Cerebellar nuclear complex (tissue), 1 donor: Measurements from ENCODE around the gene PFKFB2.

ENCODE experiments used
- DNase-seq, 2 experiments: peaks; one replicate each; lab custom pipeline; 2025; lab: John Stamatoyannopoulos, UW

PFKFB2 gene

GRCh38 chr1:207021876-207022596 lies 31.0 kb upstream of the PFKFB2 start:
- no peak for DNase-seq

- no peak for DNase-seq
Observed at GRCh38 chr1:207022996-207023679, 29.9 kb upstream of the PFKFB2 start.

DNA sequence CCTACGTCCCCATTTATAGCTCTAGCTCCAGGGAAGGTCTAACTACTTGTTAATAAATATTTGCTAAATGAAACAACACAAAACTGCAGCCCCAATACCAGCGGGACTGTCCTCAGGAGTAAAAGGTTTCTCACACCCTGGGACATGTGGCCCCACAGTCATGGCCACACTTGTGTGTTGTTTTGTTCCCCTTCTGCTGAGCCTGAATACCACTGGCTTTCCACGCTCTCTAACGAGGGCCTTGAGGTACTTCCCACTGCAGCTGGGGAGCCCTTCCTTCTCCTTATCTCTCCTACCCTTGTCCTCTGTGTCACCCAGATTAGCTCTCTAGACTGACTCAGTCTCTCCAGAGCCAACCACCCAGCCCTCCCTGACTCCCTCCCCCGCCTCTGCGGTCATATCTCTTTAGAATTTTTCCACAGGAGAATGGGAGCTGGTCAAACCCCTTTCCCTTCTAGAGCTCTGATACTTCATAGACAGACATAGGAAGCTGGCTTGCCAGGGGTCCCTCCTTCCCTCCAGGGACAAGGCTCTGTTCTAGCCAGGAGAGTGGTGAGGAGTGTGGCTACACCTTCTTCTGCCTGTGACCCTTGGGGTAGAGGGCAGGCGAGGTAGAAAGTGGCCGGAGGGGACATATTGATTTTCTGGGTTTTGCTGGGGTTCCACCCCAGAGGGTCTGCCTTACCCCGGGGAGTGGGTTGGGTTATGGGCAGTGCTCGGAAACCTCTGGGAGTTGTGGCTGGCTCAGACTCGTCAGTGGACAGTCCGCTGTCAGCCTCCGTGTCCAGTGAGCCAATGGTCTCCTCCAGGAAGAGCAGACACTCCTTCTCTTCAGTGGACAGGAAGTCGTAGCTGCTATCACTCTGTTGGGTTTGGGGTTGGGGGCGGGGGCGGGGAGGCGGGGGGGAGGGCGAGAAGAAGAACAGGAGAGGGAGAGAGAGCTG lies 28.6 kb upstream of the PFKFB2 start:
- DNase-seq: no peak

DNA sequence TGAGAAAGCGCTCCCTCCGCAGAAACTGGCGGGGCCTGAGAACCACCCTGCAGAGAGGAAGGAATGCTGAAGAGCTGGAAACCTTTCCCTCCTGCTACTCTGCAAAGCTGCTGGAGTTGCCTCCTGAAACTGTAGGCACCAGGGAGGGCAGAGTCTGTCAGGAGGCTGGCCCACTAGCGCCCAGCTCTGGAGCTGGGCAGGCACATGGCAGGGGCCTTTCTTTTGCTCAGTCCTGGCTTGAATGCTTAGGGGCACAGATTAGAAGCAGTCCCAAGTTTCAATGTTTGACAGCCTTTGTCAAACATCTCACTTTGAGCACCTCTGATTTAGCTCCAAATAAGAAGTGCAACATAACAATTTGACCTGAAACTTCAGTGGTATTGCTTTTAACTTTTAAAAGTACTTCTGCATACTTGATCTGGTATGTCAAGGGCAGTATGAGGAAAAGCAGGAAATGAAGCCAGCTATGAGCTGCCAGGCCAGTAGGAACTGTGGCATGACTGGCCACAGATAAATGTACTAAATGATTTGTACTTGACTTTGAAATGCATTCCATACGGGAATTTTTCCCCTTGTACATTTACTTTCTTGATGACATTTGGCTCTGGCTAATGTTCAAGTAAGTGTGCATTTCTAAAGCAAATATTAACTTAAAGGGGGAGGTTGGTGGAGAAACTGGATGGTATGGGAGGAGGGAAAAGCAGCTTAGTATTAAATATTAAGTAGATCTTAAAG lies 27.8 kb upstream of the PFKFB2 start:
- no peak for DNase-seq

GRCh38 chr1:207026104-207026534 lies 27.0 kb upstream of the PFKFB2 start:
- no peak for DNase-seq

DNA sequence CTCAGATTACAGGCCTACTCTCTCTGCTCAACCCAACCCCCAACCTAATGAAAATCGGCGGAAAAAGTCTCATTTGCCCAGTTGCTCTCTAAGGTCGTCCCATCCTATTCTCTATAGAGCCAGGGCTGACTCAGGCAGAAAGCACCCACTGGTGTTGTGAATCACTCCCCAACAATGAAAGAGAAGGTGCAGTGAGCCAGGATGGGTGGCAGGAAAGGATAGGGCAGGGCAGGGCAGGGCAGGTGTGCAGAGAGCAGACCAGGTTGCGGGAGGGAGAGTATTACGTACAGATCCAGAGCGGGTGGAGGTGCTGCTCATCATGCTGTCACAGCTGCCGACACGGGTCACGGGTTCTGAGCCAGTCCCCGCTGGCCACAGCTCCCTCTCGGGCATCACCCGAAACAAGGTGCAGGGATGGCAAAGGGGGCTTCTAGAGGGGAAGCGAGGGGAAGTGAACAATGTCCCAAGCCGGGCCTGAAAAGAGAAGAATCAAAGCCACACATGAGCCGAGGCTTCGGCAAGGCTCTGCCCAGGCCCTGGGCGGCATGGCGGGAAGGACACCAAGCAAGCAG lies 25.8 kb upstream of the PFKFB2 start:
- no peak for DNase-seq

GRCh38 chr1:207027921-207028320 lies 25.2 kb upstream of the PFKFB2 start:
- DNase-seq: no peak

DNA sequence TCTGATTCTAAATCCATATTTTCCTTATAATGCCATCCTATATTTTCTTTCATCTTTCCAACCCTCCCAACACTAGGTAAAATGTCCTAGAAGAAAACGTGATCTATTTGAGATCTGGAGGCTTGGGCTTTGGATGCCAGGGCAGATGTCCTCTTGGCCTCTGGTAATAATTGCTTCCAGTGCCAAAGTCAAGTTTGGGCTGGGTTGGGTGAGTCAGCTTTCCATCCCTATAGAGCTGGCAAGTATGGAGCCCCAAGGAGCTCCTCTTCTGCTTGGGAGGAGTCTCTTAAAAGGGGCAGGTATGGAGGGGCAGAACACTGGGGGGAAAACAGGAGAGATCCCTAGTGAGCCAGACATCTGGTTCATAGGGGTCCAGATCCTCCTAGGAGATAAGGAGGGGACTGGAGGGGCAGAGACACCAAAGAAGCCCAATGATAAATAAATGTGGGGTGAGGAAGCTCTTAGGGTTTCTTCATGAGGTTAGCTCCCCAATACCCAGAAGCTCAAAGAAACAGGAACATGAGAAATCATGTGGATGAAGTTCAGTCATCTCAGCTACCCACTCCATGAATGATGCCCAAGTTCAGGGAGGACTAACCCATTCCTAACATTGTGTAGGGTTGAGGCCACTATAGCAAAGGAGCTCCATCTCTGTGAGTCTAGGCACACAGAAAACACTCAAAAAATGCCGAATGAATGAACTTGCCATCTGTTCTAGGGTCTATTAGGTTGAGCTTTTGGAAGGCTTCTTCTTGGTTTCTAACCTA lies 24.0 kb upstream of the PFKFB2 start:
- DNase-seq: no peak

GRCh38 chr1:207029701-207030521 lies 23.2 kb upstream of the PFKFB2 start:
- DNase-seq: no peak

GRCh38 chr1:207030522-207031009 lies 22.5 kb upstream of the PFKFB2 start:
- DNase-seq: no peak

GRCh38 chr1:207031016-207031415 lies 22.1 kb upstream of the PFKFB2 start:
- DNase-seq: no peak

GRCh38 chr1:207031632-207032264 lies 21.3 kb upstream of the PFKFB2 start:
- no peak for DNase-seq

DNA sequence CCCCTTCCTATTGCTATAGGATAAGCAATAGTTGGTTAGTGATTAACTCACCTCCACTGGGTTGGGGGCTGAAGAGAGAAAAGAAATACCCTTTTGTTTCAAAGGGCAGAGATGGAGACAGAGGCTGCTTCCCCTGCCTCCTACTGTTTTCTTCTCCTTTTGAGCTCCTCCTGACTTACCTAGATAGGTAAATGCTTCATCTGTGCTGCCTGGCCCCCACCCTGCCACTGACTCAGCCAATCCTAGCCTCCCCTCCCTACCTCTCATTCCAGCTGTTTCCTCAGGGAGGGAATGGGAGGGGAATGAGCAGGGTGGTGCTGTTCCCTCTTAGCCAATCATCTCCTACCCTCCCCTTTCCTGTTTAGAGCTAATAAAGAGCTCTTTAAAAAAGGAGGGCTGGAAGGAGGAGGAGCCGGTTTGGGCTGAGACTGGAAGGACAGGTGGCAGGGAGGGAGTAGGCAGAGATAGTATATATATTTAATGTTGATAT lies 20.5 kb upstream of the PFKFB2 start, which contains the start of gene C1orf116:
Gene C1orf116 (minus strand): TSS at position 229 of the 490 bp plus-strand sequence. CDS start 5,158 bp downstream, outside the sequence.
- no peak for DNase-seq

GRCh38 chr1:207033302-207033701 lies 19.8 kb upstream of the PFKFB2 start:
- DNase-seq: no peak

DNA sequence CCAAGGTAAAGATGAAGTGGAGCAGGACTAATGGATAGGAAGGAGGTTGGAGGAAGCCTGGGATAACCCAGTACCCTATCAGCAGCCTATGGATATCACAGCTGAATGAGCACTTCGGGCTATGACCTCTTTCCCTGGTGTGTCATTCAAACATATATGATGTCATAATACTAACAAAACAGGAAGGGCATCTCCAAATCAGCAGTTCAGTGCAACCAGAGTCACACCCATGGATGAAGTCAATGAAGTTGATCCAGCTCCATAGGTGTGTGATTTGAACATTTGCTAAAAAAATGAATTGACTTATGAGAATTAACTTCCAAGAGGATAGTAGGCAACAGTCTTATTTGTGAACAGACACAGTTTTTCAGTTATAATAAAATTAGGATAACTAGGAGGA lies 18.9 kb upstream of the PFKFB2 start:
- no peak for DNase-seq

GRCh38 chr1:207034998-207035397 lies 18.1 kb upstream of the PFKFB2 start:
- no peak for DNase-seq

- no peak for DNase-seq
Observed at GRCh38 chr1:207035877-207036551, 17.1 kb upstream of the PFKFB2 start.

DNA sequence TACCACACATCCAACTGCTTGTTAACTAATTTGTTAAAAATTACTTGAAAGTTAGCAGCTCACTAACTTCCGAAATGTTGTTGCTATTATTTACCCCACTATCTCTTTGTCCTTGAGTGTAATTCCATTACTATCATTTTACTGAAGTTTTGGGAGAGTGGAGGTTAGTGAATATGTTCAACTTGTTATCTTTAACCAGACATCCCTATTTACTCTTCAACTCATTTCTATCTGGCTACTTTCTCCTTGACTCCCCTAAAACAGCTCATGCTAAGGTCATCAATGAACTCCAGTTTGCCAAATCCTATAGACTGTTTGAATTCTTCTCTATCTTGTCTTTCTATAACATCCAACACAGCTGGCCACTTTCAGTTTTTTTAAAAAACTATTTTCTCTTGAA lies 16.2 kb upstream of the PFKFB2 start:
- no peak for DNase-seq
